DND-41 (cell line): ENCODE measurements around the gene PPP1R1B.

Experiments
- ATAC-seq: fragments of 200-7000 bp; cut with Tn5 transposase; 3 replicates; pipeline ENCODE4 v1.9.1; 2021; ENCODE audit warnings: low read depth; ENCODE audit not compliant: insufficient read depth
- DNase-seq: peaks from one replicate; pipeline ENCODE4 v3.0.0-alpha.2; 2020
- H2AFZ ChIP-seq: 2 replicates; pipeline ENCODE4 v1.6.0; 2012; ENCODE audit warnings: low read depth, low read length
- H3K27ac ChIP-seq: 2 replicates; pipeline ENCODE4 v1.5.1; 2012; ENCODE audit warnings: low read length, inconsistent platforms
- H3K27me3 ChIP-seq: fragments of 200-600 bp; sonication (generic); 2 replicates; pipeline ENCODE4 v1.6.0; 2012; ENCODE audit warnings: low read length, mild to moderate bottlenecking, inconsistent platforms; ENCODE audit not compliant: insufficient read depth, poor library complexity
- H3K36me3 ChIP-seq: 2 replicates; pipeline ENCODE4 v1.5.1; 2012; ENCODE audit warnings: low read length, inconsistent platforms; ENCODE audit not compliant: insufficient read depth
- H3K4me1 ChIP-seq: 2 replicates; pipeline ENCODE4 v1.5.1; 2012; ENCODE audit warnings: mild to moderate bottlenecking, low read length; ENCODE audit not compliant: insufficient read depth
- H3K4me2 ChIP-seq: 2 replicates; pipeline ENCODE4 v1.6.0; 2012; ENCODE audit warnings: mild to moderate bottlenecking, moderate library complexity, low read length, inconsistent platforms; ENCODE audit not compliant: insufficient read depth
- H3K4me3 ChIP-seq, 2 experiments: fragments of 200-600 bp in 1 of 2; shearing (Covaris generic) in 1 of 2; 2 replicates each; pipeline ENCODE4 v1.5.1; 2012 to 2016; ENCODE audit warnings: inconsistent platforms in 2 of 2, low read length in 2 of 2, mild to moderate bottlenecking in 2 of 2, low read depth in 1 of 2, moderate library complexity in 1 of 2
- H3K79me2 ChIP-seq: 2 replicates; pipeline ENCODE4 v1.6.0; 2012; ENCODE audit warnings: low read length, inconsistent platforms; ENCODE audit not compliant: insufficient read depth
- H3K9ac ChIP-seq: 2 replicates; pipeline ENCODE4 v1.6.0; 2012; ENCODE audit warnings: low read depth, mild to moderate bottlenecking, inconsistent platforms, low read length, moderate library complexity
- H3K9me3 ChIP-seq: 2 replicates; pipeline ENCODE4 v1.5.1; 2012; ENCODE audit warnings: low read length, moderate library complexity, mild to moderate bottlenecking, inconsistent platforms; ENCODE audit not compliant: insufficient read depth, severe bottlenecking
- H4K20me1 ChIP-seq: 2 replicates; pipeline ENCODE4 v1.6.0; 2012; ENCODE audit warnings: low read length; ENCODE audit not compliant: insufficient read depth
- CTCF ChIP-seq: IDR thresholded peaks from 2 replicates; pipeline ENCODE4 v1.5.1; 2012; ENCODE audit warnings: borderline replicate concordance, low read length, moderate library complexity, mild to moderate bottlenecking; ENCODE audit not compliant: poor library complexity, severe bottlenecking; ENCODE audit errors: extremely low read depth
- EZH2 ChIP-seq: IDR thresholded peaks from 3 replicates; pipeline ENCODE4 v1.6.1; 2012; ENCODE audit warnings: borderline replicate concordance, low read depth, mild to moderate bottlenecking, moderate library complexity, low read length, inconsistent platforms; ENCODE audit not compliant: severe bottlenecking

Gene PPP1R1B

DNA sequence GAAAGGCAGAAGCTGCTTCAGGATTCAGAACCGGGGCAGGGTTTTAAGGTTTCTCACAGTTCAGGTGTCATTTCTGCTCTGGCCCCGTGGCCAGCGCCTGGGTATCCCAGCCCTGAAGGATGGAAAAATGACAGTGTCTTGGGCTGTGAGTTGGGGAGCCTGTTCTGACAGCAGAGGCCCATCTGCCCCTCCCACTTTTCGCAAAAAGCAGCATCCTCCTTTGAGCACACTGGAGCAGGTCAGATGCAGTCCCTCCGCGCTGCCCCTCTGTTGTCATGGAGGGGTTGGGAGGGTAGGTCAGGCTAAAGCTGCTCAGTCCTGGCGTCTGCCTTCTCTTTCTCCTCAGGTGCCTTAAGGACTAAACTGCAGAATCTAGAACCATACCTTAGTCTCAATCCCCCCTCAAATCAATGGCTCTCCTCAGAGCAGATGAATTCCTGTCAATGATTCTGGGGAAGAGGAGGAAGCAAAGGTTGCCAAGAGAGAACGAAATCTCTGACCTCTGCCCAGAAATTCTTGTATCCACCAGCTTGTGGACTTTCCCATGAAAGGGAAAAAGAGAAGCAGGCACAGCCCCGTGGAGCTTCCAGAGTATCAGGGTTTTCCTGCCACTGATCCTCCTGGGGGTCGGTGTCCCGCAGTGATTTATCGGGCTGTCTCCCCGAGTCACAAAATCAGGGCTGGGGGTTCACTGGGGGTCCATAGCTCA, 26.3 kb upstream of the PPP1R1B start:
- peaks cover 9% of the 10 kb centered on the region; the same call in 1 of the 2 replicates for H4K20me1 ChIP-seq
- DNase-seq (no peak), ATAC-seq (no peak)
- no peaks in the 10 kb centered on the region for H3K4me1 ChIP-seq
- H3K27me3 ChIP-seq: peaks cover 49% of the 10 kb centered on the region
- no peaks in the 10 kb centered on the region for H3K9me3 ChIP-seq
- H3K79me2 ChIP-seq: no peaks in the 10 kb centered on the region
- no peak overlapping the region for H3K4me3 ChIP-seq
- no peak overlapping the region for H3K27ac ChIP-seq
- H3K4me2 ChIP-seq: no peak overlapping the region
- H3K36me3 ChIP-seq: no peaks in the 10 kb centered on the region
- no peak overlapping the region for H3K9ac ChIP-seq
- H2AFZ ChIP-seq: no peak overlapping the region
- TF ChIP-seq EZH2 (no peak), CTCF (no peak)

- Histone ChIP-seq H2AFZ (no peak overlapping the region), H3K4me2 (no peak overlapping the region), H3K4me3 (no peak overlapping the region), H3K9ac (no peak overlapping the region), H3K4me1 (no peaks in the 10 kb centered on the region), H3K27ac (no peak overlapping the region), H3K36me3 (no peaks in the 10 kb centered on the region), H3K79me2 (no peaks in the 10 kb centered on the region), H3K9me3 (no peaks in the 10 kb centered on the region), H4K20me1 (peaks cover 9% of the 10 kb centered on the region; the same call in 1 of the 2 replicates), H3K27me3 (peaks cover 49% of the 10 kb centered on the region)
- no peak for TF ChIP-seq EZH2
- TF ChIP-seq CTCF: no peak
- ATAC-seq (no peak), DNase-seq (no peak)
Measured at GRCh38 chr17:39600997-39601597, 25.7 kb upstream of the PPP1R1B start.

- Histone ChIP-seq H3K9ac (no peak overlapping the region), H3K36me3 (no peaks in the 10 kb centered on the region), H3K79me2 (no peaks in the 10 kb centered on the region), H3K9me3 (no peaks in the 10 kb centered on the region), H2AFZ (no peak overlapping the region), H3K4me1 (no peaks in the 10 kb centered on the region), H3K4me2 (no peak overlapping the region), H3K4me3 (no peak overlapping the region), H4K20me1 (peaks cover 9% of the 10 kb centered on the region; the same call in 1 of the 2 replicates), H3K27me3 (peaks cover 49% of the 10 kb centered on the region), H3K27ac (no peak overlapping the region)
- DNase-seq (no peak), ATAC-seq (no peak)
- no peak for TF ChIP-seq CTCF
Measured at GRCh38 chr17:39601758-39602532, 24.8 kb upstream of the PPP1R1B start.
